Bronchial smooth muscle cell (primary cell): ENCODE results near the gene CC2D2B. TPM values are rescaled to one million over a fixed set of nuclear protein-coding genes. Genes with fewer than 3 reads are reported as not detected.

Experiments
- total RNA-seq: library from RNA; depleted of rRNA; stranded (reverse); fragments of >200 nt; gene quantifications from 2 replicates; pipeline ENCODE4 v1.2.1, GENCODE V29; 2014

The CC2D2B gene, protein sequence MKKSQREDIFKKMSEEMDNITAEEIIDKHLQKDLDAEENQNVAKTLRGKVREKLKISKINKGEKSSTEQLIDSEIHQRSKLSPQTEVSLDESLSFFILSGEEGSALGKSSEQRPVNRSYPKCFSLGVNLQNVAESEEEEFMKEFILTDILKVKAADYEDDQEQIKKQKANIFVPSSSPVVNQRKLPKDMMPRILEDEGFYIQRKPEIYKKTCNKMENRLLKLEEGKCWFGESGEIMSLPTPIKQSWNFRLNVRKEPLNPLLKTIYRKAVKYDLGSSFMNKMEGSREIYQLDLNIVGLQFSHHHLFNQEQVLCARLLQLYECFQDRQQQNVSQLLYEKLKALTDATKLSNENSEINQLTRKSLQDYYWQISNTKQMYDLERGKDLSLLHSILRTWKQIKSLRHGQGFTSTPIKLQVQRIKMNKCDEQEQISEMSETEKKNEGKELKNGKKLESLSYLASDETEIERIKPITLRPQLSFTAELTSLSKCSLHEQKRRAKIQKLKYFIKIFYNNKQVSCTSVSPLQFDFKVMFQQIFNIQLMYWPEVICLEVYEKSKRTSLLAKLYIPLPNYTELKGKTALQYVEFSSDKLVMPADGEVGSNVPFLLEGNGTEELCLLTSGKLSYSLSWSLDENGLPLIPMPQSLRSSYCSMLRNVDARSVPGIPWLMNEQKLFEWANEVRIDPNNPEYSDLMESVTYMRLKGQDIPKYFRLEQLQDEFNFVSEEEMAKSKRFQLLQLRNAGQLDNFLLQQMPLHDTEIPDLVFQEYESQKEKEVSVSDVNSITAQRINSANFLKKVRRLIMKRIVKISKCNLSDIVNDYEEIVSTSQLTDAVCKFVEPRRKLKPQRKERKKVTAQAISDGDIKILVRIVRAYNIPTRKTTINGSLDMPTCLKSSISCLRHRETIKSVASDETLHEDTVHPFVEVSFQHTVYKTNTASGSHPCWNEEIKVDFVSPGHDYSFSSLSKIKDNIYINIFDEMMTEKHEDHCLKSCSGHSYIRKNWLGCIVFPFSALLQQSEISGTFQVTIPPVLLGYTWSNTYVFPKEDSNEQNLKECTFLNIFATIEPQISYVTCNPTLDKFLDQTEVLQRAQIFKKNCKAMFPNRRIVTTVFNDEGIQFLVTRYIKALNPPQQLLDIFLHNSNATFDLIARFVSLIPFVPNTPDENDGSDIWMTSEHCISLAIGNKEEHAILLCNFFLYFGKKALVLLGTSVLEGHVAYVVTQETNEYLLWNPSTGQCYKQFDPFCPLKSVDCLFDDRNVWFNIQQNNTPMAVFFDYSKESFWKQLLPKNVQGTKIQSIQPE (N-terminal part only)
- total RNA-seq = 0.09 TPM in 1 of 2 replicates, not detected in the other

DNA sequence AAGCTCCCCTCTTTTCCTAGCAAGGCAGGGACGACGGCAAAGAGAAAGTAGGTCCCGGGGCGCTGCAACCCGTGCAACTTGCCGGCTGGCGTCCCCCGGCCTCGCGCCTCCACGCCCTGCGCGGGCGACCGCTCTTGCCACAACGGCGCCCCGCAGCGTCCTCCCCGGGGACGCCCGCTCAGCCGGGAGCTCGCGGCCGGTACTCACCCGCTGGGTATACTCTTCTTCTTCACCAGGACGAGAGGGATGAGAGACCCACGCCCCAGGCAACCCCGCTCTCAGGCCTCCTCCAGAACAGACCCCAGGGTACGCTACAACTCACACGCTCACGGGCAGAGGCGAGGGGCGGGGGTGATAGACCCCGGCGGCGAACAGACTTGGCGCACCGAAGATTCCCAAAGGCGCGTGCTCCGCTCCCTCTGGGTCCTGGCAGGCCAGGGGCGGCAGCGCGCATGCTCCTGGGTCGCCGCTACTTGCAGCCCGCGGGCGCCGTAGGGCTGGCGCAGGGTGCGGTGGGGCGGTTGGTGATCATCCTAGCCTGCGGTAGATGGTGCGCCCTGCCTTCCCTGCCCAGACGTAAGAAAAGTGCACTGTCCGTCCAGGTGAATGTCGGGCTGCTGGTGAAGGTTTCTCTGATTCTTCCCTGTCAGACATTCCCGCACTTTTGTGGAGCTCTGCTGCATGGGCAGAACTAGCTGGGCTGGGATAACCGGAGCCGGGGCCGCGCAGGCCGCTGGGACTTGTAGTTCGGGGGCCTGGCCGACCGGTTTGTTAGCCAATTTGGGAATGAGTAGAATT, at the start of gene CC2D2B:
TSS of gene CC2D2B (plus strand) at position 520 of the 798 bp plus-strand sequence. CDS start 3,349 bp downstream, outside the sequence.

DNA sequence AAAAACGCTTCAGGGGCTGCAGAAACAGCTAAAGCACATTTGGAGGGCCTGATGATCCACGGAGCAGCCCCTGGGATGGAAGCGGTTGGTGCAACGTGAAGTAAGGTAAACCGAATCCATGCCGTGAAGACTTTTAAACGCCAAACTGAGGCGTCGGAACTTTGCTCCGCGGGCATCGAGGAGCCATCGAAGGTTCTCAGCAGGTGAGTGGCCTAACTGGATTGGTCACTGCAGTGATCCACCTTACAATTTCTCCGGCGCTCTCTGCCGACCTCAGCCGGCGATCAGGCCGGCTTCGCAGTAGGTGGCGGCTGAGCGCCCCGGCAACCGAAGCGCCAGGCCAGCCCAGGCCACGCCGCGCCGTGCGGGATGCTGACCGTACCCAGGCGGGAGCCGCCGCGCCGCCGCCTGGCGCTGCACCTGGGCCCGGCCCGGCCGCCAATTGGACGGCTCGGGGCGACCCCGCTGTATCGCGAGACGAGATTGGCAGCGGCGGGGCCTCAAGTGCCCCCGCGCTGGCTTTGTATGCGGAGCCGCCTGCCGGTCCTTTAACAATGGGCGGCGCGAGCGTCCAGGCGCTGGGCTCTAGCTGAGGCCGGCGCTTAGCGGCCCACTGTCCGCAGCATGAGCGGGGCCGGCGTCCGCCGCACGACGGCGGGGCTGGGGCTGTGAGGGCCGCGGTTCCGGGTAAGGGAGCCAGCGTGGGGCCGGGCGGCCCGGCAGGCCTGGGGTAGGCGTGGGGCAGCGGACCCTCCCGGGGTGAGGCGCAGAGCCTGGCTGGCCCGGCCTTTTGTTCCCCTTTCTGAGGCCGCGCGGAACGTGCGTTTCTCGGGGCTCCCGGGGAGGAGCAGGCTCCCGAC, 135.5 kb downstream of the CC2D2B start, which contains the start of gene CCNJ:
TSS of gene CCNJ (plus strand) at position 551 of the 860 bp plus-strand sequence. CDS start 811 bp downstream, outside the sequence.

Other genes starting within 250 kb of the CC2D2B start
- gene TCTN3, start 214.0 kb upstream of the CC2D2B start, total RNA-seq = 20.9 and 26.6 TPM in 2 replicates
- gene ENTPD1, start 151.8 kb upstream of the CC2D2B start, total RNA-seq = under 0.01 and 0.60 TPM in 2 replicates
- gene CCNJ, start 135.6 kb downstream of the CC2D2B start, total RNA-seq = 3.0 and 5.1 TPM in 2 replicates
- 10.6 and 15.6 TPM in 2 replicates for gene ZNF518A, start 222.3 kb downstream of the CC2D2B start, total RNA-seq